Measurements from ENCODE around the gene CABLES1.
"Not testable (repeated sequence)": the region's sequence is repeated elsewhere in the genome, so short reads cannot be mapped to it uniquely, and the experiment has no call there.

The CABLES1 gene

DNA sequence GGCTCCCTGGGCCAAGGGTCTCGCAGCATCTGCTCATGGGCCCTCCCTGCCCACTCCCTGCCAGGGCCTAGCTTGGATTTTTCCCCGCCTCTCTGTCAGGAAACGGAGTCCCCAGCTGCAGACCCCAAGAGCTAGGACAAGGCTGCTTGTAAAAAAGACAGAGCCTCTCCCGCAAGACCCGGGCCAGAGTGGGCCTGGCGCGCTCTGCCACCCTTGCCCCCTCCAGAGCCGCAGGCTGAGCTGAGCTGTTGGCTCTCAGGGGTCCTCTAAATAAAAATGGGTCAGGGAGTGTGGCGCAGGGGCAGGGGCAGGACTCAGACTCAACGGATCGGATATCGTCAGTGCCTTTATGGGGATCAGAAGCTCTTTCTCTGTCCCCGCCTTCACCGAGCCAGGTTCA, 112.6 kb downstream of the CABLES1 start:
- DNase-seq = no peak

DNA sequence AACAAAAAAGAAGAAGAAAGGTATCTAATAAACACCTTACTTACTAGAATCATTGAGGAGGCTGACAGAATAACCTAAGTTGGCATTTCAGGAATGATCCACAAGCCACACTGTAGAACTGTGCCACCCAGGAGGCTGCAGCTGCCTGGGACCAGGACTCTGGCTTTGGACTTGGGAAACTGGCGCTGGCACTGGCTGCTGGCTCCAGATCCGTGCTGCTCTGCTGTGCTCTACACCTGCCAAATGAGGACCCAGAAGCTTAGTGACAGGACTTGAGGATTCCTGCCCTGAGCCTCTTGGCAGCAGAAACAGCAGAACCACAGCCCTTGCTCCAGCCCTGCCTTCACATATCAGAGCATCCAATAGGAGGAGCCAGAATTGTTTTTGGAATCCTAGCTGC, 113.5 kb downstream of the CABLES1 start:
- no peak for DNase-seq

DNA sequence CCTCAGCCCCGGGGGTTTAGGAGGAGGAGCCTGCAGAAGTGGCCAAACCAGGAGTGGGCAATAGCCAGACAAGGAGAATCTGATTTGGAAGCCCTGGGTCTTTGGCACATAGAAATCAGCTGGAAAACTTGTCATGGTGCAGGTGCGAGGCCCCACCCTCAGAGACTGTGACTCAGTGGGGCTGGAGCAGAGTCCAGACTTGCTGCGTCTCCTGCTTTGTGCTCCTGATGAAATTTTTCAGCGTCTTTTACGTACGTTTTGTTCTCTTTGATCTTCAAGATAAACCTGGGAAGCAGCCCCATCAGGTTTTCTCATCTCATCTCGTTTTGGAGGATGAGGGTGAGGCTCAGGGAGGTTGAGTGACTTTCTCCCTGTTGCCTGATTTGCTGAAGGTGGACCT, 114.1 kb downstream of the CABLES1 start:
- DNase-seq = no peak

DNA sequence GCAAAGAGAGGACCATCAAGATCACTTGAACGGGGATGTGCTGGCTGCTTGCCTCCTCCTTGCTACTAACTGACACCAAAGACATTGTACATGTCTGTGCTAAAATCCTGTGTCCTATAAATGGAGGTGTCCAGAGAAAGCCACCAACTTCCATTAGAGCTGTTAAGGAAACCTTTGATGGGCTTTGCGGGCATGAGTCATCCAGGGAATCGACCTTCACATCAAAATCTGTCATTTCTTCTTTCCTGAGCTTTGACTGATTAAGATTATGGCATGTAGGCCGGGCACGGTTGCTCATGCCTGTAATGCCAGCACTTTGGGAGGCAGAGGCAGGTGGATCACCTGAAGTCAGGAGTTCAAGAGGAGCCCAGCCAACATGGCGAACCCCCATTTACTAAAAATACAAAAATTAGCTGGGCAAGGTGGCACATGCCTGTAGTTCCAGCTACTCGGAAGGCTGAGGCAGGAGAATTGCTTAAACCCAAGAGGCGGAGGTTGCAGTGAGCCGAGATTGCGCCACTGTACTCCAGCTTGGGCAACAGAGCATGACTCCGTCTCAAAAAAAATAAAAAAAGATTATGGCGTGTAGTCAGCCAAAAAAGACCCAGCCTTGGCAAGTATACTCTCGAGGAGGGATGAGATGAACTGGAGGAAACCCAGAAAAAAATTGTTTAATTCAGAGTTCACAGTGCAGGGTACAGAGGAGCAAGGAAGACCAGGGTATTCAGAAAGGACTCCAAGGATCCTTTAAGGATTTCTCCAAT, 115.8 kb downstream of the CABLES1 start:
- DNase-seq = no peak

DNA sequence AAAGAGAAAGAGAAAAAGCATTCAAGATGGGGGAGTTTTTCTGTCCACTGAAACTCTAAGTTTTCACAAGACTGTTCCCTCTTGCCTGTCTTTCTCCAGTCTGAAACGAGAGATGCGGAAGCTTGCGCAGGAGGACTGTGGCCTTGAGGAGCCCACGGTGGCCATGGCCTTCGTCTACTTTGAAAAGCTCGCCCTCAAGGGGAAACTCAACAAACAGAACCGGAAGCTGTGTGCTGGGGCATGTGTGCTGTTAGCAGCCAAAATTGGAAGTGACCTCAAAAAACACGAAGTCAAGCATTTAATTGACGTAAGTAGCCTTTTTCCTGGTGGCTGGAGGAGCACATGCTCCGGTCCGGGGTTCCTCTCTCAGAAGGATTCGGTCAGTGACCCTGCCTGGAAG, 118.3 kb downstream of the CABLES1 start:
- DNase-seq = no peak

DNA sequence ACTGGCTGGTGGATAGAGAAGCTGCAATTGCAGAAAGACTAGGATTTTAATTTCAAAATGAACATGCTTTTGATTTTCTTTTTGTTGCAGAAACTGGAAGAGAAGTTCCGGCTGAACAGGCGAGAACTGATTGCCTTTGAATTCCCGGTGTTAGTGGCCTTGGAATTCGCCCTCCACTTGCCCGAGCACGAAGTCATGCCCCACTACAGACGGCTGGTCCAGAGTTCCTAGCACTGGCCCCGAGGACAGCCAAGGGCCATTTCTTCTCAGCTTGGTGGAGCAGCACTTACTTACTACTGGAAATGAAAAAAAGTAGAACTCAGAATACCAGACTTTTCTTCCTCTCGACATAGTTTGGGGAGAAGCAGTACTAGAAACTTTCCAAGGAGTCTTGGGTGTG, 121.9 kb downstream of the CABLES1 start:
- no peak for DNase-seq

DNA sequence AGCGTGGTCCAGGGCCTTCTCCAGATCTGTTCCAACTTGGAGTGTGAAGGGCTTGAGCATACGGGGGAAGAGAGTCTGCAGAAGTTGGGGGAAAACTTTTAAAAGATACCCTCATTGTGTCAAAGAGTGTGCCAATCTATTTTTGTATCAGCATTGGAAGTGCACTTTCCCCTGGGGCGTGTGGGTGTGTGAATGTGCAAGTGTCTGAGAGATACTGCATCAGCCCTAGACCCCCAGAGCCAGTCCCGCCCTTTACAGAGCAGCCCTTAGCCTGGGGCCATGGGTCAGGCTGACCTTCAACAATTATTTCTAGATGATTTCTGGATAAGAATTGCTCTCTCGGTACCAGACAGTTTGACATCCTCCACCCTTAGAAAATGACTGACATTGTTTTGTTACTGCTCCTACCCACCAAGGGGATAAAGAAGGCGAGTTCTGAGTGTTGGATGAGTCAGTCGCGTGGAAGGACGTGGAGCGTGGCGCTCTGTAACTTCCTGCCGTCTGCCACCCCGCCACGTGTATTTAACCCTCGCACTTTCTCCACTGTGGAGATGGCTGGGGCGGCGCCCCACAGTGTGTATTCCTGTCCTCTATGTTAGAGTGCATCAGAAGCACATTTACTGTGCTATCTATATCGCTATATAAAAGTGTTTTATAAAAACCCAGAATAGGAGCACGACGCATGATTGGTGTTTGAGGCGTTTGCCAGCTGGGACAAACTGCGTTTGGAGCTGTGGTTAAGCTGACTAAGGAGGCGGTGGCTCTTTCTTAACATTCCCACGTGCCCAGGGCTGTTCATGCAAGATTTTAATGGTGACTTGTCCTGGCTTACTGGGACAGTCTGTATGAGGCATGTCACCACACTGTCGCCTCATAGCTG, 122.6 kb downstream of the CABLES1 start:
- DNase-seq = no peak

DNA sequence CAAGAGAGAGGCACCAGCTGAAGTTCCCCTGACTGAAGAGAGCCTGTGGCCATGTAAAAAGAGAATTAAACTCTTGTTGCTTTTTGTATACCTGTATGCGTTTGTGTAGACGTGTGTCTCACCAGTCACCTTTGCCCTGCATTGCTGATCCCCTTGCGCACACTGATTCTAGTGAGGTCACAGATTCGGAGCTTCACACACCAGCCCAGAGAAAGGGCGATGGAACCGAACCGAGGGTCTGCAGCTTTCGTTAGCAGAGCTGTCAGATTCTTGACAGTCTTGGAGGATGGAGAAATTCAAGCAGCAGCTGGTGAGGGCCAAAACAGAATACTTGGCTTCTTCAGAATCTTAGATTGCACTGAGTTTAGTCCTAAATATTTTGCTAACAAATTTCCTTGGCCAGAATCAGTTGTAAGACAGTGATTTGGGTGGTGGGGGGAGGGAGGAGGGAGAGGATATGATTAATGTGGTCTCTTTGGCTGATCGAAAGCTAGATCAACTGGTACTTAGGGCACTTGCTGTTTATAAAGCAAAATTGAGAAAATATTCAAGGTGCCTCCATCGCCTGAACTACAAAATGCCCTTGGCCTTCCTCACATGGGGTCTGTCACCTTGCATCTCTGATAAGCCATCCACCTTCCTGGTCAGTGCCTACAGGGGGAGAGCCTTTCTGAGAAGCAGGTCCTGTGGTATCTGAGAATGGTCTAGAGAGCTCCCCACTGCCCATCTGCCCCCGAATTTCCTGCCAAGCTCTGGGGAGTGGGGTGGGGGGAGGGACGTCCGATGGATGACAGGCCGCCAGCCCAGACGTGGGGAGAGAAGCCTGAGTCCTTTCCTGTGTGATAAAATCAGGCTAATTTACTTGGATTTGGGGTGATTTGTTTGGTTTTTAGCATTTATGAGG, 123.5 kb downstream of the CABLES1 start:
- DNase-seq = no peak

DNA sequence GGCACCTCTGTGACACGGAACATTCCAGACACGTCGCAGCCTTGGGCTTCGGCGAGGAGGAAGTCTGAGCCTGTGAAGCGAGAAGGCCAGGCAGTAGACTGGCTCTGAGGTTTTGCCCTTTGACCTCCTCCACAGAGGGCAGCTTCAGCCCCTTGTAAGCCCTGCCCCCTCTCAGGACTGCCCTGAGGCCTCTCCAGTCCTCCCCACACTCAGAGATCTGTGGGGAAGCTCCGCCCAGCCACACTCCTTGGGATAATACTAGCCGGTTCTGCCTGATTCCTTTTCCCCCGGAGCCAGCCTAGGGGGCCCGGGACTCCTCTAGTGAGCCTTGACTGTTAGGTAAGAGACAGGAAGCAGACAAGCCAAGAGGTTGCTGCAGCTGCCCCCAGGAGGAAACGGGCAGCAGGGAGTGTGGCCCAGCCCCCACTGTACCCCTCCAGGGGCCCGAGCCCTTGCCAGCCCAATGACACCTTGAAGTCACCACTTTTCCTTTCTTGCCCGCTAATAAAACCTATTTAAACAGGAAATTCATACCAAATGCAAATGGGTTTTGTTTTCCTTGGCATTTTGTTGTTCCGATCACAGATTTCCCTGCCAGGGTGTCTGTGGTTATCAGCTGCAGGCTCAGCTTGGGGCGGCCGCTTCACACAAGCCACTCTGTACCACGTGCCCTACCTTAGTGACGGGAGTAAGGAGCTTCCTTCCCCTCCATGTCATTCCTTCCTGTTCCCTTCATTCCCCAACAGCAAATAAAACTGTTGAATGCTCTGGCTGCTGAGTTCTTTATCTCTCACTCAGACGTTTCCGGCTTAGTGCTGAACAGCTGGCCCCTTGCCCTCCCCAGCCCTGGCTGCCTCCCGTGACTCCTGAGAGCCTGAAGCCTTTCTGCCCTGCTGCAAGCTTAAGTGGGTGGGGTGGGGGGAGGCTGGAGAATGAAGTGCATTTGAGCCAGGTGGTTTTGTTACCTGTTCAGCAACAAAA, 124.7 kb downstream of the CABLES1 start:
- DNase-seq = no peak

DNA sequence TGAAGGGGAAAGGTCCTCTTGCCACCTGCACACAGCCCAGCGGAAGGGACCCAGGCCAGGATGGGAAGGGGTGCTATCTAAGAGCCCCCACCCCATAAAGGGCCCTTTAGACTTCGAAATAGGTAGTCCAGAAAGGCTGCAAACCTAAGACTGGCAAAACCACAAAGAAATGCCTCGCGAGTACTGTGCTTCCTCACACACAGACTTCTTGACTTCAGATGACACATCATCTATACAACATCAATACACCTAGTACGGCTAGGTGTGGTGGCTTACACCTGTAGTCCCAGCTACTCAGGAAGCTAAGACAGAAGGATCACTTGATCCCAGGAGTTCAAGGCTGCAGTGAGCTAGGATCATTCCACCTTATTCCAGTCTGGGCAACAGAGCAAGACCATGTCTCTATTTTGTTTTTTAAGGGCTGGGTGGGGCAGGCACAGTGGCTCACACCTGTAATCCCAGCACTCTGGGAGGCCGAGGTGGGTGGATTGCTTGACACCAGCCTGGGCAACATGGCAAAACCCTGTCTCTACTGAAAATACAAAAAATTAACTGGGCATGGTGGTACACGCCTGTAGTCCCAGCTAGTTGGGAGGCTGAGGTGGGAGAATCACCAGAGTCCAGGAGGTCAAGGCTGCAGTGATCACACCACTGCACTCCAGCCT, 125.8 kb downstream of the CABLES1 start:
- DNase-seq = no peak

DNA sequence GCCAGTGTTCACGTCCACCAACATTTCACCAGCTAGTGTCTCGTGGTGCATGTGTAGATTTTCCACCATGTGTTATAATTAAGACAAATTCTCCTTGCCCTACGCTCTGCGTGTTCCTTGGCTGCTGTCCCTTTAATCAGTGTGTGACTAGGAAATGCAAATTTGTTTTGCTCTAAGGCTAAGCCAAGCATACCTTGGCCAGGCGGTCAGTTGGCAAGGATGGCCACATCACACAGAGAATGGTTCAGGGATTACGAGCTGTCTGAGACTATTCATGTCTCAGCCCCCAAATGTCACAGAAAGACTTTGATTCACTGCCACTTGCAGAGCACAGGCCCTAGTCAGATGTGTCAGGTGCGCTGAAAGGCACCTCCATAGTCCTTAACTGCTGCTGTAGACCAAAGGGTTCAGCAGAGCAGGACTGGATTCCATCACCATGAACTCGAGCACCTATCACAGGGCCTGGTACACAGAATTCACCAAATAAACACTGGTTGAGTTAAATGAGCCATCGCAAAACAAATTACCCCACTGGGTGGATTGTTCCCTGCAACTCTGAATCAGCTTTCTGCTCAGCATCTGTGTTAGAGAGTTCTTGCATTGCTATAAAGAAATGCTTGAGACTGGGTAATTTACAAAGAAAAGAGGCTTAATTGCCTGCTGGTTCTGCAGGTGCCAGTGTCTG, 128.4 kb downstream of the CABLES1 start:
- no peak for DNase-seq

DNA sequence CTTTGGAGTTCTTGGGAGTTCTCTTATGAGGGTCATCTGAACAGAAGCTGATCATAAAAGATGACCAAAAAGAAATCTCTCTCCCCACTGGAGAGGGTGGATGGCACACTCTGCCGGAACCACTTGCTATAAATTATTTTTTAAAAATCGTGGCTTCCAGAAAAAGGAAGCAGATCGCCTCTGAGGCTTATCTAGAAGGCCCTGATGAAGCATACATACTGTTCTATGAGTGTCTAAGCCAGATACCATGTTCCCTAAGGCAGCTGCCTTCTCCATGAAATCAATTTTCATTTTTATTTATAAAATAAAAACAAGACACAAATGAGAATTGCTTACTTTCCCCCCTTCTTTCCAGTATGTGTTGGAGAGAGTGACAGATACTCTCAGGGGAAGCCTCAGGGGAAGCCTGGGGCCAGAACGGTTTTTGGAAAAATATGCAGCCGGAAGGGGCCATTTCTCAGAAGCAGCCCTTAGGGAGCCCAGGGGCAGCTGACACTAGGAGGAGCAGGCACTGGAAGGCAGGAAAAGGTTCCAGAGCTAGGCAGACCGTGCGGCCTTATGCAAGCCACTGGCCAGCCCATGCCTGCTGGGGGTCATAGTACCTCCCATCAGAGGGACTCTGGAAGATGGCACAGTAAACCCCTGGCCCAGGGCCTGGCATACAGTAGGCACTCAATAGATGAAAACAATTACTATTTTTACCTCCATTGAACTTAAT, 130.6 kb downstream of the CABLES1 start:
- no peak for DNase-seq

DNA sequence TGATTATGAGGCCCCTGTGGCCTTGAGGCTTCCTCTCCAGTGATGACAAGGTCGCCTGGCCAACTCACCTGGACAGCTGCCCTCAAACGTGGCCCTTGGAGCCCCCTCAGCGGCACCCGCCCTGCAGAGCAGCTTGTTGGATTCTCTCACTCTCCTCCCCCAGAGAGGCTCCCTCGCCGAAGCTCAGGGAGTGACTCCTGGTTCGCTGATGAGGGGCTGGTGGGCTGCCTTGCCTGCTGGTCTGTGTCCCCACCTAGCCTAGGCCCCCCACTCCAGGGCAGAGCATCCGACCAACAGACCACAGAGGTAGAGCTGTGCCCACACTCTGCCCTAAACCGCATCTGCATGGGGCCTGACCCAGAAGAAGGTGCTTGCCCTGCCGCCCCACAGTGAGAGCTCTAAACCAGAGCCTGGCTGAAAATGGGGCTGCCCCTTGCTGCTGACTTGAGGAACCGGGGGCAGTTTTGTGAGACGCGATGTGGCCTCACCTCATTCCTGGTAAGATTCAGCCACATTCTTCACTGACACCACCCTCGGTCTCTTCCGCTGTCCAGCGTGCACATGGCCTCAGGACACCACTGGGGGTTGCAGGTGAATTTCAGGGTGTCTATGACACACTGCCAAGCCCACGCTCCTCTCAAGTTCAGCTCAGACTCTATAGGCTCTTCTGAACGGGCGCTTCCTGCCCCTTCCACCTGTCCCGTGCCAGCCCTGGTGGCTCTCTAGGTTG, 131.6 kb downstream of the CABLES1 start:
- no peak for DNase-seq

DNA sequence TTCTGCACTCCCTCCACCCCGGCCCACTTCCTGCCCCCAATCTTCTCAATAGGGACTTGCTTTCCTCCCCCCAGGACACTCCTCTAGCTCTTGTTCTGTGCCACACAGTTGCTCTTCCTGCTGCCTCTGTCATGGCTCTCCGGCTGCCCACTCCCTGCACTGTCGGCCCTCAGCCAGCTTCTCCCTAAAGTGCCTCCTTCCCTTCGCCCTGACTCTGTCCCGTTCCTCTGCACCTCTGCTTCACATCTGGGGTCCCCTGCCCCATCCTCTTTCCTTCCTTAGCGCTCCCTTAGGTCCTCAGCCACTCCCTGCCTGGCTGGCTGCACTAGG, 132.1 kb downstream of the CABLES1 start:
- no peak for DNase-seq

DNA sequence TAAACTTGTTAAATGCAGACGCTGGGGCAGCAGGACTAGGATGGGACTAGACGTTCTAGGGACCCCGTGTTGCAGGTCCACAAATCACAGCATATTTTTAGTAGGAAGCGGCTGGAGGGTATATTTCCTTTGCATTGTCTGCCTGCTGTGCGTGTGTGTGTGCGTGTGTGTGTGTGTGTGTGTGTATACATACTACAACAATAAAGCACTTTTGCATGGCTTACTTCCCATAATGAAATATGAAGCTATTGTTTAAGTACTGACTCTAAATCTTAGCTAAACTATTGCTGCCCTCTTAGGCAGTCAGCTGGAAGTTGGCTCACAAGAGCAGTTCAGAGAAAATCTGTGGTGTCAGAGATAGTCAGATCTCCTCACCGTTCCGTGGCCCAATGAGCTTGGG, 133.4 kb downstream of the CABLES1 start:
- DNase-seq = no peak

DNA sequence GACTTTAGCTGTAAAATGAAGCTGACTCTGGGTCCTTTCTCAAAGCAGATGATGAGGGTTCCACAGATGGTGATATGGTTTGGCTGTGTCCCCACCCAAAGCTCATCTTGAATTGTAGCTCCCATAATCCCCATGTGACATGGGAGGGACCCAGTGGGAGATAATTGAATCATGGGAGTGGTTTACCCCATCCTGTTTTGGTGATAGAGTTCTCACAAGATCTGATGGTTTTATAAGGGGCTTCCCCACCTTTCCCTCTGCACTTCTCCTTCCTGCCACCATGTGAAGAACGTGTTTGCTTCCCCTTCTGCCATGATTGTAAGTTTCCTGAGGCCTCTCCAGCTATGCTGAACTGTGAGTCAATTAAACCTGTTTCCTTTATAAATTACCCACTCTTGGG, 133.8 kb downstream of the CABLES1 start:
- DNase-seq = not testable (repeated sequence)

DNA sequence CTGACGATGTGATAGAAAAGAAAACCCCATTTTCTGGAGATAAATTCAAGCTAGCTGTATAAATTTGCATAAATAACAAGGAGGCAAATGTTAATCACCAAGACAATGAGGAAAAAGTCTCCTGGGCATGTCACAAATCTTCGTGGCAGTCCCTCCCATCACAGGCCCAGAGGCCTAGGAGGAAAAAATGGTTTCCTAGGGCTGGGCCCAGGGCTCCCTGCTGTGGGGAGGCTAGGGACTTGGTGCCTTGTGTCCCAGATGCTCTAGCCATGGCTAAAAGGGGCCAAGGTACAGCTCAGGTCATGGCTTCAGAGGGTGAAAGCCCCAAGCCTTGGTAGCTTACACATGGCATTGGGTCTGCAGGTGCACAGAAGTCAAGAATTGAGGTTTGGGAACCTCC, 134.6 kb downstream of the CABLES1 start:
- DNase-seq = no peak

DNA sequence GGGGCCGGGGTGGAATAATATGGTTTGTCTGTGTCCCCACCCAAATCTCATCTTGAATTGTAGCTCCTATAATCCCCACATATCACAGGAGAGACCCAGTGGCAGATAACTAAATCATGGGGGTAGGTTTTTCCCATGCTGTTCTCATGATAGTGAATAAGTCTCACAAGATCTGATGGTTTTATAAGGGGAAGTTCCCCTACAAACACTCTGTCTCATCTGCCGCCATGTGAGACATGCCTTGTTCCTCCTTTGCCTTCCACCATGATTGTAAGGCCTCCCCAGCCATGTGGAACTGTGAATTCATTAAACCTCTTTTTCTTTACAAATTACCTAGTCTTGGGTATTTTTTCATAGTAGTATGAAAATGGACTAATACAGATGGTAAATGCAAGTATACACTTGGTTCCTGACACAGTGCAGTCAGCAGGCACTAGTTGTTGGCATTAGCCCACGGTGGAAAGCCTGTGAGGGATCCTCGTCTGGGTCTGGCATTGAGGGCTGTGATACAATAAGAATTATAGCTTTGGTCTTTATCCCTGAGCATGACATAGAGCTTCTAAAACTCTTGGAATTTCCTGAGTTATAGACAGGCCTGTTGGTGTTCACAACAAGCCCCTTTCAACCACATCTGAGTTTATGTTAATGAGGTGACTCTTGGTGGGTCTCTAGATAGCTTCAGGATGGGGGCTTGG, 135.8 kb downstream of the CABLES1 start:
- no peak for DNase-seq

Data from midbrain (tissue), 1 donor.